NCI-H2171 (cell line): ENCODE data around the gene MBNL1.
"Not testable (repeated sequence)": the region's sequence is repeated elsewhere in the genome, so short reads cannot be mapped to it uniquely, and the experiment has no call there.

ENCODE experiments used
- DNase-seq: peaks from one replicate; lab custom pipeline; 2025; lab: John Stamatoyannopoulos, UW

The MBNL1 gene

GRCh38 chr3:152379415-152380042 is 110.8 kb downstream of the MBNL1 start:
- DNase-seq = no peak

- no peak for DNase-seq
Measured at GRCh38 chr3:152380043-152380442, 111.3 kb downstream of the MBNL1 start.

GRCh38 chr3:152381881-152382295 is 113.2 kb downstream of the MBNL1 start:
- DNase-seq = no peak

- DNase-seq = no peak
Measured at GRCh38 chr3:152382312-152383135, 113.8 kb downstream of the MBNL1 start.

- DNase-seq = no peak
Measured at GRCh38 chr3:152383136-152383606, 114.4 kb downstream of the MBNL1 start.

- DNase-seq = no peak
Measured at GRCh38 chr3:152384412-152384811, 115.7 kb downstream of the MBNL1 start.

GRCh38 chr3:152385761-152386160 is 117.0 kb downstream of the MBNL1 start:
- no peak for DNase-seq

- no peak for DNase-seq
Measured at GRCh38 chr3:152386208-152386607, 117.5 kb downstream of the MBNL1 start.

GRCh38 chr3:152388631-152389030 is 119.9 kb downstream of the MBNL1 start:
- no peak for DNase-seq

GRCh38 chr3:152389316-152389934 is 120.7 kb downstream of the MBNL1 start:
- DNase-seq = no peak

GRCh38 chr3:152390647-152391046 is 121.9 kb downstream of the MBNL1 start:
- no peak for DNase-seq

- no peak for DNase-seq
Measured at GRCh38 chr3:152391671-152392070, 122.9 kb downstream of the MBNL1 start.

GRCh38 chr3:152392272-152392880 is 123.6 kb downstream of the MBNL1 start:
- no peak for DNase-seq

GRCh38 chr3:152394246-152394645 is 125.5 kb downstream of the MBNL1 start:
- DNase-seq = no peak

GRCh38 chr3:152395764-152396163 is 127.0 kb downstream of the MBNL1 start:
- no peak for DNase-seq

- DNase-seq = no peak
Measured at GRCh38 chr3:152396867-152397266, 128.1 kb downstream of the MBNL1 start.

GRCh38 chr3:152397348-152397747 is 128.6 kb downstream of the MBNL1 start:
- not testable (repeated sequence) for DNase-seq

- DNase-seq = no peak
Measured at GRCh38 chr3:152398495-152398894, 129.8 kb downstream of the MBNL1 start.

GRCh38 chr3:152399374-152399773 is 130.6 kb downstream of the MBNL1 start:
- DNase-seq = no peak

- DNase-seq = no peak
Measured at GRCh38 chr3:152400887-152401286, 132.2 kb downstream of the MBNL1 start.

GRCh38 chr3:152402695-152403451 is 134.1 kb downstream of the MBNL1 start:
- DNase-seq = no peak

- no peak for DNase-seq
Measured at GRCh38 chr3:152403632-152404066, 134.9 kb downstream of the MBNL1 start.
